Testis (tissue), 3 donors: Measurements from ENCODE around the gene GDPGP1. TPM values are rescaled to one million over a fixed set of nuclear protein-coding genes. Genes with fewer than 3 reads are reported as not detected.

Experiments
- DNase-seq: peaks from one replicate; pipeline ENCODE4 v3.0.0-alpha.2; 2019
- H3K27ac ChIP-seq, 2 donors: fragments of 200-600 bp; sonication (generic); one replicate each; pipeline ENCODE4 v1.5.1; 2019
- H3K27me3 ChIP-seq: fragments of 200-600 bp; sonication (generic); one replicate; pipeline ENCODE4 v1.5.1; 2019
- H3K36me3 ChIP-seq: fragments of 200-600 bp; sonication (generic); one replicate; pipeline ENCODE4 v1.5.1; 2017; ENCODE audit warnings: low read depth; ENCODE audit errors: missing control alignments
- H3K4me1 ChIP-seq: fragments of 200-600 bp; sonication (generic); one replicate; pipeline ENCODE4 v1.5.1; 2019
- H3K4me3 ChIP-seq, 2 donors: fragments of 200-600 bp; sonication (generic); one replicate each; pipeline ENCODE4 v1.5.1; 2017 to 2019
- H3K9me3 ChIP-seq: fragments of 200-600 bp; sonication (generic); one replicate; pipeline ENCODE4 v1.5.1; 2017
- CTCF ChIP-seq, 3 experiments: fragments of 450-650 bp in 2 of 3; fragments of 200-600 bp in 1 of 3; sonication (generic) in 1 of 3; IDR thresholded peaks; one replicate each; pipeline ENCODE4 v1.5.1; 2016 to 2019; ENCODE audit warnings: antibody characterized with exemption in 3 of 3, mild to moderate bottlenecking in 2 of 3, moderate library complexity in 1 of 3
- POLR2A ChIP-seq: fragments of 450-650 bp; IDR thresholded peaks from one replicate; pipeline ENCODE4 v1.6.1; 2017; ENCODE audit warnings: antibody characterized with exemption, mild to moderate bottlenecking, moderate library complexity
- WGBS, 2 donors: methylation state at CpG; one replicate each; pipeline ENCODE4 v1.1.5; 2018; 5-methylcytosine and 5-hydroxymethylcytosine counted together
- intact Hi-C: fragments of 100-400 bp; cut with DNase I; formaldehyde crosslinking; loops from one replicate; pipeline ENCODE4 v1.15.1; 2023; ENCODE audit warnings: low total_unique reads
- polyA plus RNA-seq: library from polyadenylated mRNA; stranded (reverse); fragments of 350-450 nt; fragmentation: Illumina TruSeq; extraction: RNeasy Lipid Tissue Mini Kit (QIAGEN cat#74804); gene quantifications from one replicate; pipeline ENCODE4 v1.2.3, GENCODE V29; 2014; ENCODE audit warnings: low read depth, low replicate concordance; ENCODE audit not compliant: insufficient read depth
- total RNA-seq, 2 donors: library from RNA; depleted of rRNA; stranded (reverse); fragments of >200 nt; gene quantifications; one replicate each; pipeline ENCODE4 v1.2.3, GENCODE V29; 2016

Gene GDPGP1
- total and polyA plus RNA-seq, 3 donors from 2014 or later = 6.2 to 16.1 (median 8.9) TPM

DNA sequence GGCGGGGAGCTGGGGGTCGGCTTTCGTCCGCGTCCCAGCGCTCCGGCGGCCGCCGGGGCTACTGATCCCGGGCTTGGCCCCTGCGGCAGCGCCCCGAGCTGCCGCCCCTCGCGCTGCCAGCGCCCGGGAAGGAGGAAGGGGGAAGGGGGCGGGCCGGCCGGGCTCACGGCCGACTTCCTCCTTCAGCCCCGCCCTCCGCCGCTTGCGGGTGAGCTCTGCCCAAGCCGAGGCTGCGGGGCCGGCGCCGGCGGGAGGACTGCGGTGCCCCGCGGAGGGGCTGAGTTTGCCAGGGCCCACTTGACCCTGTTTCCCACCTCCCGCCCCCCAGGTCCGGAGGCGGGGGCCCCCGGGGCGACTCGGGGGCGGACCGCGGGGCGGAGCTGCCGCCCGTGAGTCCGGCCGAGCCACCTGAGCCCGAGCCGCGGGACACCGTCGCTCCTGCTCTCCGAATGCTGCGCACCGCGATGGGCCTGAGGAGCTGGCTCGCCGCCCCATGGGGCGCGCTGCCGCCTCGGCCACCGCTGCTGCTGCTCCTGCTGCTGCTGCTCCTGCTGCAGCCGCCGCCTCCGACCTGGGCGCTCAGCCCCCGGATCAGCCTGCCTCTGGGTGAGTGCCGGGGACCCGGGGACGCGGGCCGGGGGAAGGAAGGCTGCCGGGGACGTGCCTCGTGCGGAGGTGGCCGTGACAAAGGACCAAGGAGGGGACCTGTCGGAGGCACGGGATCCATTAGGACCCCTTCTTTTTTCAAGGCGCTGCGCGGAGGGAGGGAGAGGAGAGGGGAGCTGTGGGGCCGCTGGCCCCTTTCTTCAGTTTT, 32.7 kb upstream of the GDPGP1 start, which contains the start of gene SEMA4B:
Gene SEMA4B (plus strand): TSS at position 201 of the 814 bp plus-strand sequence. CDS start 249 bp downstream, at position 450.
- 0% methylated on average over 8 to 52 of the region's 88 CpGs for WGBS, 2 donors
- Histone ChIP-seq H3K27ac (peak within 1 kb of the TSS; percentile 64 to 78), H3K4me3 (peak within 1 kb of the TSS; percentile 79 to 83), H3K9me3 (no peaks in the 10 kb centered on the region), H3K27me3 (no peaks in the 10 kb centered on the region), H3K36me3 (no peaks in the 10 kb centered on the region), H3K4me1 (peaks cover 31% of the 10 kb centered on the region)
- DNase-seq = peak; percentile 79
- TF ChIP-seq CTCF (IDR thresholded peaks at IDR 0.05) (no peak), POLR2A (no peak)
- intact Hi-C loops = no loop called here

- DNase-seq = no peak
- peaks cover 31% of the 10 kb centered on the region for H3K4me1 ChIP-seq
- WGBS, 2 donors = 4 to 7% methylated on average over 11 to 24 of the region's 25 CpGs
- H3K9me3 ChIP-seq = no peaks in the 10 kb centered on the region
- no peaks in the 10 kb centered on the region for H3K27me3 ChIP-seq
- H3K36me3 ChIP-seq = no peaks in the 10 kb centered on the region
- peak overlapping the region in 1 of 2 donors; percentile 78 for H3K27ac ChIP-seq
- intact Hi-C loops = no loop called here
- no peak for TF ChIP-seq CTCF (IDR thresholded peaks at IDR 0.05)
- no peak for TF ChIP-seq POLR2A
- peak overlapping the region; percentile 79 to 83 for H3K4me3 ChIP-seq
Observed at GRCh38 chr15:90201944-90202375, 32.0 kb upstream of the GDPGP1 start.

DNA sequence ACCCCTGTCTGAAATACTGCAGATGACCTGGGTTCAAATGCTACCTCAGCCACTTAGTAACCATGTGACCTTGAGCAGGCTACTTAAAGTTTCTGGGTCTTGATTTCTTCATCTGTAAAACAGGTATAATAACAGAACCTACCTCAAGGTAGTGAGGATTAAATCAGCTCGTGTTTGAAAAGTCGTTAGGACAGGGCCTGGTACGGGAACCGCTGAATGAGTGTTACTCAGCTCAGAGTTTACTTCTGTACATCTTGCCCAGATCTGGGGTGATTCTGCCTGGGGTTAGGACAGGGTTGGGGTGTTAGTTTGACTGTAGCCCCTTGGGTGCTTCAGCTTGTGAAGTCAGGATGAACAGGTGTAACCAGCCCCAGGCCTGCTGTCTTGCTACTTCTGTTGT, 31.1 kb upstream of the GDPGP1 start:
- Histone ChIP-seq H3K36me3 (no peaks in the 10 kb centered on the region), H3K27me3 (no peaks in the 10 kb centered on the region), H3K27ac (no peak overlapping the region), H3K4me3 (no peak overlapping the region), H3K9me3 (no peaks in the 10 kb centered on the region), H3K4me1 (peaks cover 31% of the 10 kb centered on the region)
- intact Hi-C loops = no loop called here
- no peak for DNase-seq
- TF ChIP-seq POLR2A (no peak), CTCF (IDR thresholded peaks at IDR 0.05) (no peak)
- whole genome bisulfite sequencing, 2 donors = 79 to 85% methylated on average over 4 of the region's 4 CpGs

- no peak for TF ChIP-seq POLR2A
- no peak for TF ChIP-seq CTCF (IDR thresholded peaks at IDR 0.05)
- no peaks in the 10 kb centered on the region for H3K36me3 ChIP-seq
- no peaks in the 10 kb centered on the region for H3K27me3 ChIP-seq
- no peak overlapping the region for H3K4me3 ChIP-seq
- 94 to 96% methylated on average over 7 of the region's 7 CpGs for WGBS, 2 donors
- H3K9me3 ChIP-seq = no peaks in the 10 kb centered on the region
- DNase-seq = no peak
- H3K4me1 ChIP-seq = peaks cover 31% of the 10 kb centered on the region
- intact Hi-C loops = no loop called here
- no peak overlapping the region for H3K27ac ChIP-seq
Observed at GRCh38 chr15:90203473-90203872, 30.5 kb upstream of the GDPGP1 start.
